K562 (cell line): Measurements from ENCODE around the gene ANO2.

ENCODE experiments used
- CEBPG ChIP-seq, 3 experiments: fragments of 200-800 bp in 1 of 3; sonication (Bioruptor generic) in 1 of 3; sonication (generic) in 1 of 3; formaldehyde crosslinking in 1 of 3; IDR thresholded peaks in 2 of 3; conservative IDR thresholded peaks in 1 of 3; 2 replicates each; pipeline versions ENCODE4 v1.6.1 to v1.8.0; 2016 to 2022; ENCODE audit warnings: missing compliant biosample characterization in 2 of 3, missing genetic modification characterization in 2 of 3, mild to moderate bottlenecking in 1 of 3, missing genetic modification reagents in 1 of 3
- CTCF ChIP-seq, 3 experiments: IDR thresholded peaks in 2 of 3; conservative IDR thresholded peaks in 1 of 3; 2 replicates each; pipeline ENCODE4 v1.5.1; 2011 to 2012; ENCODE audit warnings: low read length in 3 of 3, mild to moderate bottlenecking in 3 of 3, control low read depth in 2 of 3, improper control_type of control experiment in 1 of 3, inconsistent platforms in 1 of 3, low read depth in 1 of 3, mixed read lengths in 1 of 3, moderate library complexity in 1 of 3; ENCODE audit not compliant: insufficient read depth in 2 of 3
- E4F1 ChIP-seq: fragments of 250-450 bp; sonication (Bioruptor Pico); IDR thresholded peaks from 2 replicates; pipeline ENCODE4 v1.5.0; 2021; ENCODE audit warnings: mild to moderate bottlenecking, borderline replicate concordance
- EP300 ChIP-seq: IDR thresholded peaks from 2 replicates; pipeline ENCODE4 v1.6.1; 2012; ENCODE audit warnings: low read length, improper control_type of control experiment
- KDM1A ChIP-seq, 2 experiments: fragments of 450-650 bp; IDR thresholded peaks; 2 replicates each; pipeline ENCODE4 v1.6.1; 2016; ENCODE audit warnings: mild to moderate bottlenecking in 2 of 2
- MAFF ChIP-seq: IDR thresholded peaks from 2 replicates; pipeline ENCODE4 v1.6.1; 2012; ENCODE audit warnings: low read length, improper control_type of control experiment
- RBM39 ChIP-seq: fragments of 200-400 bp; formaldehyde crosslinking; optimal IDR thresholded peaks from 2 replicates; pipeline ENCODE3; 2018; ENCODE audit warnings: low read depth, low read length
- SRSF9 ChIP-seq: fragments of 200-400 bp; formaldehyde crosslinking; IDR thresholded peaks from 2 replicates; pipeline ENCODE4 v1.6.1; 2017; ENCODE audit warnings: low read depth, low read length, borderline replicate concordance
- ZNF232 ChIP-seq: sonication (generic); formaldehyde crosslinking; IDR thresholded peaks from 2 replicates; pipeline ENCODE4 v1.8.0; 2022; ENCODE audit warnings: mild to moderate bottlenecking, missing genetic modification reagents
- TF ChIP-seq, protein P1 (sequence below): sonication (generic); formaldehyde crosslinking; IDR thresholded peaks from 2 replicates; pipeline ENCODE4 v1.8.0; 2022; ENCODE audit warnings: missing genetic modification reagents, mild to moderate bottlenecking, borderline replicate concordance

DNA sequence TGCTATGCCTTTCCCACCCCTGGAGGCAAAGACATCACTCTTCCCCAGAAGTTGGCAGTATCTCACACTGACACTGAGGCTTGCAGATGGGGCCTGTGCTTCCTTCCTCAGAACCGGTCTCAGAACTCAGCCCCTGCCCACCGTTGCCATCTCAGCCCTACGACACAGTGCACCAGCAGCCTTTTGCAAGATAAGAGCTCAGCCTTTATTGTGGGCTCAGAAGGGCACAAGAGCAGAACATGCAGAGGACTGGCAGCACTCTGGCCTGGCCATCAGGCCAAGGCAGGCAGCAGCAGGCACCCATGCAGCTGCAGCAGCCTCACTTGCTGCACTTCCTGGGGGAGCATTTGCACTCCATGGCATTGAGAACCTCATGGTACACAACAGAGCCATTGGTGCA is 3.6 kb upstream of the ANO2 start:
- TF ChIP-seq EP300 (no peak), CEBPG (CRISPR knock-in tag; IDR thresholded peaks at IDR 0.05) (no peak), CEBPG (tag; conservative IDR thresholded peaks at IDR 0.05 in 1 of 2, IDR thresholded peaks at IDR 0.05 in 1 of 2) (no peak), CTCF (IDR thresholded peaks at IDR 0.05 in 2 of 3, conservative IDR thresholded peaks at IDR 0.05 in 1 of 3; ENCODE audit: insufficient read depth in 2 of 3, low read depth in 1 of 3, low read length in 3 of 3) (no peak), RBM39 (no peak), KDM1A (IDR thresholded peaks at IDR 0.05) (no peak), E4F1 (no peak), ZNF232 (no peak), MAFF (no peak), SRSF9 (no peak)
- TF ChIP-seq, protein P1, sequence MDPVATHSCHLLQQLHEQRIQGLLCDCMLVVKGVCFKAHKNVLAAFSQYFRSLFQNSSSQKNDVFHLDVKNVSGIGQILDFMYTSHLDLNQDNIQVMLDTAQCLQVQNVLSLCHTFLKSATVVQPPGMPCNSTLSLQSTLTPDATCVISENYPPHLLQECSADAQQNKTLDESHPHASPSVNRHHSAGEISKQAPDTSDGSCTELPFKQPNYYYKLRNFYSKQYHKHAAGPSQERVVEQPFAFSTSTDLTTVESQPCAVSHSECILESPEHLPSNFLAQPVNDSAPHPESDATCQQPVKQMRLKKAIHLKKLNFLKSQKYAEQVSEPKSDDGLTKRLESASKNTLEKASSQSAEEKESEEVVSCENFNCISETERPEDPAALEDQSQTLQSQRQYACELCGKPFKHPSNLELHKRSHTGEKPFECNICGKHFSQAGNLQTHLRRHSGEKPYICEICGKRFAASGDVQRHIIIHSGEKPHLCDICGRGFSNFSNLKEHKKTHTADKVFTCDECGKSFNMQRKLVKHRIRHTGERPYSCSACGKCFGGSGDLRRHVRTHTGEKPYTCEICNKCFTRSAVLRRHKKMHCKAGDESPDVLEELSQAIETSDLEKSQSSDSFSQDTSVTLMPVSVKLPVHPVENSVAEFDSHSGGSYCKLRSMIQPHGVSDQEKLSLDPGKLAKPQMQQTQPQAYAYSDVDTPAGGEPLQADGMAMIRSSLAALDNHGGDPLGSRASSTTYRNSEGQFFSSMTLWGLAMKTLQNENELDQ = no peak
